H1 (cell line): ENCODE data around the gene FBN2. TPM values are rescaled to one million over a fixed set of nuclear protein-coding genes. Genes with fewer than 3 reads are reported as not detected.

Source experiments
- CTCF ChIA-PET: fragments of 300-600 bp; sonication (Branson Sonifier 250); formaldehyde crosslinking; loops from one replicate; lab custom pipeline; 2021; ENCODE audit not compliant: partially characterized antibody; lab: Charles Lee
- POLR2A ChIA-PET: fragments of 300-600 bp; sonication (Branson Sonifier 250); formaldehyde crosslinking; loops from one replicate; lab custom pipeline; 2021; ENCODE audit warnings: inconsistent platforms; ENCODE audit not compliant: partially characterized antibody; lab: Charles Lee
- DNase-seq, 2 experiments: peaks; one replicate each; pipeline versions ENCODE4 v3.0.0 to v3.0.0-alpha.2; 2010 to 2022; ENCODE audit warnings: low spot score in 2 of 2, low read depth in 1 of 2, mixed read lengths in 1 of 2
- FAIRE-seq: peaks from 2 replicates; lab custom pipeline; 2011; peaks lifted over from hg19 to GRCh38; lab: Jason Lieb, UNC
- H2AFZ ChIP-seq: 2 replicates; pipeline ENCODE4 v1.8.1; 2012; ENCODE audit warnings: low read length, inconsistent platforms
- H2AK5ac ChIP-seq: 2 replicates; pipeline ENCODE4 v1.6.1; 2013; ENCODE audit warnings: low read depth, low read length
- H2BK120ac ChIP-seq: replicated peaks from 2 replicates; pipeline ENCODE3; 2013; ENCODE audit warnings: low read depth, low read length, inconsistent platforms
- H2BK12ac ChIP-seq: 2 replicates; pipeline ENCODE4 v1.6.1; 2013; ENCODE audit warnings: low read depth, low read length
- H2BK15ac ChIP-seq: 2 replicates; pipeline ENCODE4 v1.6.1; 2013; ENCODE audit warnings: low read length
- H2BK20ac ChIP-seq: 2 replicates; pipeline ENCODE4 v1.6.1; 2013; ENCODE audit warnings: low read length
- H2BK5ac ChIP-seq: 2 replicates; pipeline ENCODE4 v1.6.1; 2013; ENCODE audit warnings: low read depth, low read length
- H3K14ac ChIP-seq: 2 replicates; pipeline ENCODE4 v1.6.1; 2013; ENCODE audit warnings: inconsistent platforms; ENCODE audit not compliant: insufficient read length
- H3K18ac ChIP-seq: 2 replicates; pipeline ENCODE4 v1.6.1; 2013; ENCODE audit warnings: low read length; ENCODE audit errors: extremely low read depth
- H3K23ac ChIP-seq: 2 replicates; pipeline ENCODE4 v1.6.1; 2013; ENCODE audit warnings: inconsistent platforms; ENCODE audit not compliant: insufficient read length
- H3K23me2 ChIP-seq: 2 replicates; pipeline ENCODE4 v1.6.1; 2013; ENCODE audit warnings: low read depth, low read length
- H3K27ac ChIP-seq: 2 replicates; pipeline ENCODE4 v1.6.1; 2011; ENCODE audit warnings: low read depth, low read length, inconsistent platforms
- H3K27me3 ChIP-seq, 4 experiments: replicated peaks in 1 of 4; 1 replicate in 1 of 4; 2 replicates in 3 of 4; pipeline versions ENCODE4 v1.6.1 to v1.8.1; 2011 to 2013; ENCODE audit warnings: low read length in 3 of 4, mild to moderate bottlenecking in 3 of 4, inconsistent platforms in 2 of 4, mixed read lengths in 2 of 4, moderate library complexity in 1 of 4; ENCODE audit not compliant: control insufficient read depth in 3 of 4, insufficient read depth in 3 of 4; ENCODE audit errors: extremely low read depth in 1 of 4
- H3K36me3 ChIP-seq, 4 experiments: 2 replicates each; pipeline versions ENCODE4 v1.6.1 to v1.8.1; 2011 to 2013; ENCODE audit warnings: mild to moderate bottlenecking in 4 of 4, low read length in 3 of 4, moderate library complexity in 2 of 4, control low read depth in 1 of 4, inconsistent platforms in 1 of 4; ENCODE audit not compliant: insufficient read depth in 4 of 4, control insufficient read depth in 2 of 4
- H3K4ac ChIP-seq: replicated peaks from 2 replicates; pipeline ENCODE3; 2013; ENCODE audit warnings: low read length, low read depth, mixed read lengths, inconsistent platforms; ENCODE audit not compliant: insufficient read length
- H3K4me1 ChIP-seq, 4 experiments: replicated peaks in 1 of 4; 1 replicate in 1 of 4; 2 replicates in 3 of 4; pipeline versions ENCODE4 v1.6.1 to v1.8.1; 2011 to 2013; ENCODE audit warnings: low read length in 3 of 4, inconsistent platforms in 2 of 4, mixed read lengths in 1 of 4; ENCODE audit not compliant: insufficient read depth in 4 of 4, control insufficient read depth in 3 of 4
- H3K4me2 ChIP-seq, 2 experiments: 2 replicates each; pipeline versions ENCODE4 v1.6.1 to v1.8.1; 2011 to 2013; ENCODE audit warnings: low read depth in 2 of 2, low read length in 2 of 2, control low read depth in 1 of 2, inconsistent platforms in 1 of 2, mild to moderate bottlenecking in 1 of 2; ENCODE audit not compliant: insufficient read depth in 1 of 2
- H3K4me3 ChIP-seq, 4 experiments: fragments of 200-600, 300-600 bp in 1 of 4; sonication (generic), shearing (Covaris generic), sonication (Bioruptor Twin) in 1 of 4; 2 replicates each; pipeline versions ENCODE4 v1.5.1 to v1.8.1; 2011 to 2016; ENCODE audit warnings: low read length in 4 of 4, low read depth in 3 of 4, control low read depth in 2 of 4, inconsistent platforms in 2 of 4, mild to moderate bottlenecking in 2 of 4, mixed read lengths in 1 of 4, moderate library complexity in 1 of 4; ENCODE audit not compliant: insufficient read depth in 2 of 4; ENCODE audit errors: extremely low read depth in 1 of 4
- H3K56ac ChIP-seq: replicated peaks from 2 replicates; pipeline ENCODE3; 2013; ENCODE audit warnings: low read depth, mild to moderate bottlenecking, mixed read lengths, low read length, inconsistent platforms; ENCODE audit not compliant: insufficient read length
- H3K79me1 ChIP-seq: 2 replicates; pipeline ENCODE4 v1.6.1; 2013; ENCODE audit warnings: low read depth, low read length, control low read depth
- H3K79me2 ChIP-seq, 2 experiments: 2 replicates each; pipeline versions ENCODE4 v1.6.1 to v1.8.1; 2012 to 2013; ENCODE audit warnings: low read length in 2 of 2, mild to moderate bottlenecking in 2 of 2, inconsistent platforms in 1 of 2; ENCODE audit not compliant: insufficient read depth in 2 of 2, control insufficient read depth in 1 of 2
- H3K9ac ChIP-seq, 4 experiments: replicated peaks in 1 of 4; 1 replicate in 1 of 4; 2 replicates in 3 of 4; pipeline versions ENCODE4 v1.6.1 to v1.8.1; 2011 to 2013; ENCODE audit warnings: low read depth in 3 of 4, low read length in 3 of 4, control low read depth in 2 of 4, mild to moderate bottlenecking in 2 of 4, moderate library complexity in 2 of 4, inconsistent platforms in 1 of 4; ENCODE audit errors: extremely low read depth in 1 of 4
- H3K9me3 ChIP-seq, 2 experiments: 2 replicates each; pipeline versions ENCODE4 v1.6.1 to v1.8.1; 2012 to 2013; ENCODE audit warnings: mild to moderate bottlenecking in 2 of 2, moderate library complexity in 2 of 2, control low read depth in 1 of 2, inconsistent platforms in 1 of 2, low read depth in 1 of 2, low read length in 1 of 2, mixed read lengths in 1 of 2; ENCODE audit not compliant: insufficient read depth in 2 of 2
- H4K20me1 ChIP-seq, 2 experiments: replicated peaks in 1 of 2; 2 replicates each; pipeline versions ENCODE3 to v1.8.1; 2011 to 2013; ENCODE audit warnings: inconsistent platforms in 2 of 2, low read length in 2 of 2, mild to moderate bottlenecking in 1 of 2; ENCODE audit not compliant: insufficient read depth in 2 of 2, control insufficient read depth in 1 of 2
- H4K5ac ChIP-seq: 2 replicates; pipeline ENCODE4 v1.6.1; 2013; ENCODE audit warnings: low read length, low read depth, mixed read lengths, inconsistent platforms; ENCODE audit not compliant: insufficient read length
- H4K8ac ChIP-seq: 2 replicates; pipeline ENCODE4 v1.8.0; 2013; ENCODE audit warnings: mild to moderate bottlenecking, moderate library complexity, low read length, inconsistent platforms; ENCODE audit not compliant: insufficient read depth; ENCODE audit errors: extremely low read depth
- H4K91ac ChIP-seq: replicated peaks from 2 replicates; pipeline ENCODE3; 2013; ENCODE audit warnings: low read length, mixed read lengths, inconsistent platforms; ENCODE audit not compliant: insufficient read length
- PHF8 ChIP-seq: fragments of 200-600 bp; sonication (generic); conservative IDR thresholded peaks from 2 replicates; pipeline ENCODE4 v1.7.1; 2012; ENCODE audit warnings: low read depth, mild to moderate bottlenecking, inconsistent platforms, low read length, moderate library complexity
- YY1 ChIP-seq: IDR thresholded peaks from 2 replicates; pipeline ENCODE4 v1.6.1; 2011; ENCODE audit warnings: low read depth, mild to moderate bottlenecking, low read length
- WGBS, 2 experiments: shearing (Covaris generic) in 1 of 2; methylation state at CpG; one replicate each; pipeline versions ENCODE4 v1.1.6 to v1.1.7; 2013 to 2015; ENCODE audit warnings: low lambda C conversion rate in 2 of 2, mixed read lengths in 2 of 2, inconsistent platforms in 1 of 2, low coverage in 1 of 2, missing lambda C conversion rate in 1 of 2; ENCODE audit not compliant: insufficient replicate concordance in 2 of 2, insufficient coverage in 1 of 2, insufficient read length in 1 of 2; ENCODE audit errors: extremely low coverage in 1 of 2, missing lambda C conversion rate in 1 of 2; 5-methylcytosine and 5-hydroxymethylcytosine counted together
- polyA plus RNA-seq, 7 experiments: library from polyadenylated mRNA; depleted of rRNA in 3 of 7; stranded (reverse) in 5 of 7; unstranded in 2 of 7; fragments of >200 nt in 5 of 7; fragments of 200-250 nt in 2 of 7; gene quantifications; 1 replicate in 5 of 7; 2 replicates in 1 of 7; 4 replicates in 1 of 7; pipeline versions ENCODE4 v1.2.1 to v1.2.3, GENCODE V29; 2011 to 2013; ENCODE audit warnings: missing spikeins in 2 of 7, mixed read lengths in 2 of 7
- total RNA-seq: library from RNA; stranded (reverse); fragmentation: NEBNext Ultra II Directional; extraction: Animal tissue kit (Norgen Biotek cat#: 25700); gene quantifications from 2 replicates; pipeline ENCODE4 v1.2.1, GENCODE V29; 2021

FBN2 gene
- total and polyA plus RNA-seq, 2 of the 8 experiments (the other 6 are each of a cell fraction or from before 2014, with no cell fraction given) = 14.1 to 16.3 TPM

DNA sequence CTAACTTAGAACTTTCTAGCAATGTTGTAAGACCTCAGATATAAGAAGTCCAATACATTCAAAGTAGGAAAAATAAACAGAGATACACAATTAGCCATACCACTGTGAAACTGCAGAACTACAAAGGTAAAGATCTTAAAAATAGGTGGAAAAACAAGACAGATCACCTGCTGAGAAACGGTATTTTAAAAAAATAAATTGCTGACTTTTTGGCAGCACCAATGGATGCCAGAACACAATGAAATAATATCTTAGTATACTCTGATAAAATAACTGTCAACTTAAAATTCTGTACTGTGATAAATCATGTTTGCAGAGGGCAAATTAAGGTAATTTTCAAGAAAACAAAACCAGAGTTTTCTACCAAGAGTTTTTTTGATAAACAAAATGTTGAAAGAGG is 138.9 kb downstream of the FBN2 start:
- CTCF ChIA-PET = no interaction called here

More for the DNA sequence above, 138.9 kb downstream of the FBN2 start:
- Histone ChIP-seq H2AFZ (no peak overlapping the region), H4K91ac (no peak overlapping the region), H3K18ac (no peak overlapping the region), H2BK20ac (no peak overlapping the region), H3K79me1 (no peaks in the 10 kb centered on the region)
- TF ChIP-seq PHF8 (no peak), YY1 (no peak)
- TF ChIP-seq, all 59 proteins: peak for 0
- no peak overlapping the region for H3K14ac ChIP-seq
- no peaks in the 10 kb centered on the region; a peak in 1 of 8 replicates for H3K36me3 ChIP-seq
- FAIRE-seq = no peak
- no peak overlapping the region for H3K4me2 ChIP-seq
- H3K4me1 ChIP-seq = no peaks in the 10 kb centered on the region
- no peak overlapping the region for H3K23ac ChIP-seq
- POLR2A ChIA-PET = no interaction called here
- no peak overlapping the region for H4K8ac ChIP-seq
- no peaks in the 10 kb centered on the region for H4K20me1 ChIP-seq
- no peak overlapping the region for H2BK5ac ChIP-seq
- no peaks in the 10 kb centered on the region for H3K9me3 ChIP-seq
- H3K4me3 ChIP-seq = no peak overlapping the region
- H2BK15ac ChIP-seq = no peak overlapping the region
- no peaks in the 10 kb centered on the region for H3K23me2 ChIP-seq
- H3K27ac ChIP-seq = no peak overlapping the region
- no peak overlapping the region for H2AK5ac ChIP-seq
- no peak overlapping the region for H3K4ac ChIP-seq
- H2BK12ac ChIP-seq = no peak overlapping the region
- no peak overlapping the region for H4K5ac ChIP-seq
- no peak overlapping the region for H3K56ac ChIP-seq
- DNase-seq = no peak
- no peaks in the 10 kb centered on the region for H3K27me3 ChIP-seq
- no peaks in the 10 kb centered on the region for H3K79me2 ChIP-seq
- 96% methylated on average over 1 of the region's 1 CpG; no CpG with 5 or more reads in 1 of the 2 experiments for WGBS, 2 experiments
- no peak overlapping the region for H2BK120ac ChIP-seq
- H3K9ac ChIP-seq = no peak overlapping the region
